ENCODE results near the gene ANKRD6.

- TF ChIP-seq POLR2A (IDR thresholded peaks at IDR 0.05) (no peak), CTCF (IDR thresholded peaks at IDR 0.05) (no peak), POLR2AphosphoS5 (IDR thresholded peaks at IDR 0.05) (no peak), EP300 (IDR thresholded peaks at IDR 0.05) (no peak)
These were observed 19.3 kb downstream of the ANKRD6 start for GRCh38 chr6:89452281-89452680.
